HG03095 (cell line): ENCODE data around the gene GUCY1A1.
"Not testable (repeated sequence)": the region's sequence is repeated elsewhere in the genome, so short reads cannot be mapped to it uniquely, and the experiment has no call there.

ENCODE experiments used
- ATAC-seq: cut with Tn5 transposase; IDR thresholded peaks from one replicate; pipeline ENCODE4 v1.9.1; 2021; ENCODE audit warnings: moderate library complexity; ENCODE audit not compliant: unreplicated experiment

GUCY1A1 gene, protein sequence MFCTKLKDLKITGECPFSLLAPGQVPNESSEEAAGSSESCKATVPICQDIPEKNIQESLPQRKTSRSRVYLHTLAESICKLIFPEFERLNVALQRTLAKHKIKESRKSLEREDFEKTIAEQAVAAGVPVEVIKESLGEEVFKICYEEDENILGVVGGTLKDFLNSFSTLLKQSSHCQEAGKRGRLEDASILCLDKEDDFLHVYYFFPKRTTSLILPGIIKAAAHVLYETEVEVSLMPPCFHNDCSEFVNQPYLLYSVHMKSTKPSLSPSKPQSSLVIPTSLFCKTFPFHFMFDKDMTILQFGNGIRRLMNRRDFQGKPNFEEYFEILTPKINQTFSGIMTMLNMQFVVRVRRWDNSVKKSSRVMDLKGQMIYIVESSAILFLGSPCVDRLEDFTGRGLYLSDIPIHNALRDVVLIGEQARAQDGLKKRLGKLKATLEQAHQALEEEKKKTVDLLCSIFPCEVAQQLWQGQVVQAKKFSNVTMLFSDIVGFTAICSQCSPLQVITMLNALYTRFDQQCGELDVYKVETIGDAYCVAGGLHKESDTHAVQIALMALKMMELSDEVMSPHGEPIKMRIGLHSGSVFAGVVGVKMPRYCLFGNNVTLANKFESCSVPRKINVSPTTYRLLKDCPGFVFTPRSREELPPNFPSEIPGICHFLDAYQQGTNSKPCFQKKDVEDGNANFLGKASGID

DNA sequence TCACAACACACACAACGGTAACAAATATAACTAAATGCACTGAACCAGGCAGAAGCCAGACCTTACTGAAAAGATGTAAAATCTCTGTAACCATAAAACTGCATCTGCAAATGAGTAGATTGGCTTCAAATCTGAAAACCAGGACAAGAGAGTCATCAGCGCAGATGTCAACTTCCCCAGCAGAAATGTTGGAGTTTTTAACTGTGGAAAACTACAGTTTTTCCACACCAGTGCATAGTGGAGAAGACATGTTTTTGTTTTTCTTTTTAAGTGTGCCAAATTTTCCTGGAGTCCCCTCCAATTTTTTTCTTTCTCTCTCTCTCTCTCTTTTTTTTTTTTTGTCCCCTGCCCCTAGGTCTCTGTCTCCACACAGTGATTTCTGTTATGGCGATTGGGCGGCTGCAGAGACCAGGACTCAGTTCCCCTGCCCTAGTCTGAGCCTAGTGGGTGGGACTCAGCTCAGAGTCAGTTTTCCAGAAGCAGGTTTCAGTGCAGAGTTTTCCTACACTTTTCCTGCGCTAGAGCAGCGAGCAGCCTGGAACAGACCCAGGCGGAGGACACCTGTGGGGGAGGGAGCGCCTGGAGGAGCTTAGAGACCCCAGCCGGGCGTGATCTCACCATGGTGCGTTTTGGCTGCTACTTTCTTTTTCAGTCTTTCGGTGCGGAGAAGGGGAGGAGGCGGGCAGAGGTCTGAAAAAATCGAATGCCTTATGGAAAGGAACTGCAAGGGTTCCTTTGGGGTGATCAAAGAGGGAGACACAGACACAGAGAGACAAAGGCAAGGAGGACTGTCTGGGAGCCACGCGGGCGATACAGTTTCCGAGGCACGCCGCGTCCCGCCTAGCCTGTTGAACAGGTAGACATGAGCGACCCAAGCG is at the start of gene GUCY1A1:
Gene GUCY1A1, plus strand, starts transcription at position 505 of the 878 bp plus-strand sequence. CDS start 30,020 bp downstream, outside the sequence.
- no peak for ATAC-seq

- ATAC-seq: no peak
These were observed 49.4 kb upstream of the GUCY1A1 start for GRCh38 chr4:155617296-155617695.

DNA sequence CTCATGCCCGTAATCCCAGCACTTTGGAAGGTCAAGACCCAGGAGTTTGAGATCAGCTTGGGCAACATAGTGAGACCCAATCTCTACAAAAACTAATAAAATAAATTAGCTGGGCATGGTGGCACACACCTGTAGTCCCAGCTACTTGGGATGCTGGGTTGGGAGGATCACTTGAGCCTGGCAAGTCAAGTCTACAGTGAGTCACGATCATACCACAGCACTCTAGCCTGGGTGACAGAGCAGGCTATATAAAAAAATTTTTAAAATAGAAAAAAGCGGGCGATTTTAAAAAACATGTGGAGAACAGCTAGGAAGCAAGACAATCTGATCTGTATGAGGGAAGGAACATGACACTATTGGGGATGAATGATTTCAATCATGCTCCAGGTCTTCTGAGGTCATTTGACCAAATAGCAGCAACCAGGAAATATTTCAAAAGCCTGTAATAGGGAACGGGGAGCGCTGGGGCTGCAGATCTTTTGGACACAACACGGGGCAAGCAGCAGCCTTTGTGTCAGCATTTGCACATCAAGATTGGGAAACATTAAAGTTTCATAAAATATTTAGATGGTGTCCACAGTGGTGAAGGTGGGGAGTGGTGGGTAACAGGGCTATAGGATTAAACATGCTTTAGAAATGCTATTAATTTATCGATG is 48.3 kb upstream of the GUCY1A1 start:
- no peak for ATAC-seq

DNA sequence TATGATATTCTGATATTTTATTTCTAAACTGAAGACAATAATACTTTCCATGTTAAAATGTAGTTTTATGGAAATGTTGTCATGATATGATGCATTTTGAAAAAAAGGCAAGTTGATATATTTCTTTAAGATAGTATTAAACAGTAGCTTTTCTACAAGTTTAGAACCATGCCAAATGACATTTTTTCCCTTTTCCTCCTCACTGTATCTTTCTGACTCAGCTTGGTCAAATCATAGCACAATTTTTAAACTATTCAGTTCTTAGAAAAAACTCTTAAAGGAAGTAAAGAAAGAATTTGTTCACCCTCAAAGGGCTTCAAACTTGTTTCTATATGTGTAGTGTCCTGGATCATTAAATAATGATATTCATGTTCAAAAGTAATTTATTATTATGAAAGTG is 46.0 kb upstream of the GUCY1A1 start:
- ATAC-seq: no peak

DNA sequence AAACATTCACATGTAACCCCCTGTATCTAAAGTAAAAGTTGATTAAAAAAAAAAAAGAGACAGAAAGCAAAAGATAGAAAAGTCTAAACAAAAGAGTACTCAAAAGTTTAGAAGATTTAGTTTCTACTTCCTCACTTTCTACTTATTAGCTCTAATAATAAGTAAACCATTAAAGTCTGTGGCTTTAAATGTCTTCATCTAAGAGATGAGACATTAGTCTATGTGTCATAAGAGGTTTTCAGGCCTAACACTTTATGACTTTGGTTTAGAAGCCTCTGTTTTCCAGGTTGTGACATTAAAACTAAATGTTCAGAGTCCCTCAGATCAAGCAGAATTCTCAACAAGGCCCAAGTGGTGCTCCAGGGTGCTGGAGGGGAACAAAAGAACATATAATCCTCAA is 42.2 kb upstream of the GUCY1A1 start:
- peak; percentile 95 for ATAC-seq

- ATAC-seq: no peak
These were observed 40.1 kb upstream of the GUCY1A1 start for GRCh38 chr4:155626561-155626960.

- ATAC-seq: no peak
These were observed 37.3 kb upstream of the GUCY1A1 start for GRCh38 chr4:155629183-155629825.

- ATAC-seq: no peak
These were observed 36.7 kb upstream of the GUCY1A1 start for GRCh38 chr4:155629956-155630355.

DNA sequence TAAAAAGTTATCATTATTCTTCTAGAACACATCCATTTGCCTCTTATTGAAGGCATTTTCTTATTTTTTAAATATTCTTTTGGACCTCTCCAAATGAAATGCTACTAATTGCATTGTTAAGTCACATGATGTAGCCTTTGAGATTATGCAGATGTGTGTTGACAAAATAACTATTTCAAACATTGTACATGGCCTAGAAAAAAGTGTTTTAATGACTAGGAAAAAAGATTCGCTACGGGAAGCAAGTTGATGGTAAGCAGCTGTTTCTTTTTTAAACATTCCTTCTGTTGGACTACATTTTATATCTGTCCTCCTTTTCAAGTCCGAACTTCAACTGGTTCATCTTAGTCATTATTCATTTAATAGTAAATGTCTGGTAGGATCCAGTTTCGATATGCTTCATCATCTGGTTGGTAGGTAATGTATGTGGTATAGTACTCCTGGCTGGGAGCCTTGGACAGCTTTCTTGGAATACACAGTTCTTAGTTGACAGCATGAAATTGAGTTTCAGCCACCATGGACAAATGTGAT is 34.3 kb upstream of the GUCY1A1 start:
- no peak for ATAC-seq

GRCh38 chr4:155638195-155638965 is 28.3 kb upstream of the GUCY1A1 start:
- ATAC-seq: no peak

- peak; percentile 91 for ATAC-seq
These were observed 26.7 kb upstream of the GUCY1A1 start for GRCh38 chr4:155639704-155640523.

DNA sequence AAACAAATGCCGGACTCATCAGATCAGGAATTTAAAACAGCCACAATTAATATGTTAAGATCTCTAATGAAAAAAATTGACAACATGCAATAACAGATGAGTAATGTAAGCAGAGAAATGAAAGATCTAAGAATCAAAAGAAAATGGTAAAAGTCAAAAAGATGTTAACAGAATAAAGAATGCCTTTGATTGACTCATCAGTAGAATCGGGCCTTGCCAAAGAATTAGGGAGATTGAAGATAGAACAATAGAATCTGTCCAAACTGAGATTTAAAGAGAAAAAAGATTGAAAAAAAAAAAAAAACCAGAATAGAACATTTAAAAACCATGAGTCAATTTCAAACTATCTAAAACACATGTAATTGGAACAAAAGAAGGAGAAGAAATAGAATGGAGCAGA is 25.9 kb upstream of the GUCY1A1 start:
- no peak for ATAC-seq

GRCh38 chr4:155643087-155643486 is 23.6 kb upstream of the GUCY1A1 start:
- ATAC-seq: no peak

DNA sequence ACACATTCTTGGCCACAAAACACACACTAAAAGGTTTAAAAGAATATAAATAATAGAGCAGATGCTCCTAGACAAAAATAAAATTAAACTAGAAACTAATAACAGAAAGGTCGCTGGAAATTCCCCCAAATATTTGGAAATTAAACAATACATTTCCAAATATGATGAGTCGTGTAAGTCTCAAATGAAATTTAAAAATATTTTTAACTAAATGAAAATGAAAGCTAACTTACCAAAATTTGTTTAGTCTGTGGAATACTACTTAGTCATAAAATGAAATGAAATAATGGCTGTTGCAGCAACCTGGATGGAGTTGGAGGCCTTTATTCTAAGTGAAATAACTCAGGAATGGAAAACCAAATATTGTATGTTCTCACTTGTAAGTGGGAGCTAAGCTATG is 20.6 kb upstream of the GUCY1A1 start:
- no peak for ATAC-seq

GRCh38 chr4:155650785-155651184 is 15.9 kb upstream of the GUCY1A1 start:
- ATAC-seq: not testable (repeated sequence)

GRCh38 chr4:155653052-155653451 is 13.6 kb upstream of the GUCY1A1 start:
- no peak for ATAC-seq

- ATAC-seq: no peak
These were observed 10.6 kb upstream of the GUCY1A1 start for GRCh38 chr4:155656025-155656424.

DNA sequence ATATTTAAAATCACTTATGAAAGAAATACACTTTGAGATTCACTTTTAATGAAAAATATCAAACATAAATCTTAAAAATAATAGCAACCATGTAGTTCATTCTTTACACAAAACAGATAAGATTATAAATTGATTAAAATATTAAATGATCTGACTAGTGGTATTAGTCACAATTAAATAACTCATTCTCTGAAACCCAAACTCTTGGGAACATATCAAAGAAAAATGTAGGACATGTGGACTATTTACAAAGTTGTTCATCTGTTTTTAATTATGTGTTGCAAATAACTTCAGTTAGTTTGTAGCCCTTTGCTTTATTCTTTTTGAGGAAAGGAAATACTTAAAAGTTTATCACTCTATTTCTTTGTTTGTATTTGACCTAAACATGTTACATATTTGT is 9.5 kb upstream of the GUCY1A1 start:
- ATAC-seq: no peak
